Left ventricle myocardium superior (tissue), 1 donor: ENCODE data around the gene USP22. TPM values are rescaled to one million over a fixed set of nuclear protein-coding genes. Genes with fewer than 3 reads are reported as not detected.
"Not testable (repeated sequence)": the region's sequence is repeated elsewhere in the genome, so short reads cannot be mapped to it uniquely, and the experiment has no call there.

Experiments used
- ATAC-seq: fragments of 200-7000 bp; cut with Tn5 transposase; one replicate; pipeline ENCODE4 v1.9.1; 2020; ENCODE audit warnings: mild to moderate bottlenecking, moderate library complexity
- DNase-seq: peaks from one replicate; pipeline ENCODE4 v3.0.0-alpha.2; 2020
- intact Hi-C: fragments of 100-400 bp; cut with micrococcal nuclease; formaldehyde crosslinking; loops from one replicate; pipeline ENCODE4 v1.11.0; 2022
- total RNA-seq: library from RNA; stranded (reverse); fragmentation: NEBNext Ultra II Directional; extraction: Animal tissue kit (Norgen Biotek cat#: 25700); gene quantifications from one replicate; pipeline ENCODE4 v1.2.1, GENCODE V29; 2021
- donor health status: DM: no; HTN: yes; CAD: no; lungs with severe emphysema.

Gene USP22
- total RNA-seq, 1 donor from 2014 or later: 144 TPM

DNA sequence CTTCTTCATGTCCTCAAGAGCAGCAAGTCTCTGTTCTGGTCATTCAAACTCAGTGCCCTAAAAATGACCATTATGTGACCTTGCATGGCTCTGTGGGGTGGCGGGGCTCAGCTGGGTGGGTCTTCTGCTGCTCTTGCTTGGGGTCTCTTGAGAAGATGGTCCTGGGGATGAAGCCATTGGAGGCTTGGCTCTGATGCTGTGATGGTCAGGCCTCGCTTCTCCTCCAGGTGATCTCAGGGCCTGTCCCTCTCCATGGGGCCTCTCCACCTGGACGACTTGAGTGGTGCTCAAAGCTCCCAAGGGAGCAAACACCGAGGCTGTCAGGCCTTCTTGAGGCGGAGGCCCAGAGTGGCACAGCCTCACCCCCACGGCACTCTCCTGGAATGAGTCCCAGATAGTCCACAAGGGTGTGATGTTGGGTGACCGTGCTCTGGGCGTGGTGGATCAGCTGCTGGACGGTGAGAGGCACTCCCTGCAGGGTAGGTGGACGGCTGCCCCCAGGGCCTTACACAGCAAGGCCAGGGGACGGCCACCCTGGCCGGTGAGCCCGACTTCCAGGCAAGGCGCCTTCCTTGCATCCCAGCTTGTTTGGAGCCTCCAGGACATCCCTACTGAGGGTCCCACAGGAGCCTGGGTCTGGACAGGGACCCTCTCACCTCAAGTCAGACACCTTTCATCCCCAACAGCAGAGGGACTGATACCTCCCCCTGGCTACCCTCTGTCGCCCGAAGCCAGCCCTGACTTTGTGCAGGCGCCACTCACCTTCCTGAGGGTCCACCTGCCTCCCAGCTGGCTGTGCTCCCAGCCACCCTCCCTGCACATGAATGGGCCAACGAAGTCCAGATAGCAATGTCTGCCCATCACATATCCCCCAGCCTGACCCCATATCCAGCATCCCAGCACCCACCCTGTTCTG, 48.7 kb downstream of the USP22 start:
- intact Hi-C loops: loop anchor here (5.0 kb wide), 1 partner anchor 192 kb away; no protein-coding TSS in a partner anchor
- DNase-seq (no peak), ATAC-seq (no peak)

DNA sequence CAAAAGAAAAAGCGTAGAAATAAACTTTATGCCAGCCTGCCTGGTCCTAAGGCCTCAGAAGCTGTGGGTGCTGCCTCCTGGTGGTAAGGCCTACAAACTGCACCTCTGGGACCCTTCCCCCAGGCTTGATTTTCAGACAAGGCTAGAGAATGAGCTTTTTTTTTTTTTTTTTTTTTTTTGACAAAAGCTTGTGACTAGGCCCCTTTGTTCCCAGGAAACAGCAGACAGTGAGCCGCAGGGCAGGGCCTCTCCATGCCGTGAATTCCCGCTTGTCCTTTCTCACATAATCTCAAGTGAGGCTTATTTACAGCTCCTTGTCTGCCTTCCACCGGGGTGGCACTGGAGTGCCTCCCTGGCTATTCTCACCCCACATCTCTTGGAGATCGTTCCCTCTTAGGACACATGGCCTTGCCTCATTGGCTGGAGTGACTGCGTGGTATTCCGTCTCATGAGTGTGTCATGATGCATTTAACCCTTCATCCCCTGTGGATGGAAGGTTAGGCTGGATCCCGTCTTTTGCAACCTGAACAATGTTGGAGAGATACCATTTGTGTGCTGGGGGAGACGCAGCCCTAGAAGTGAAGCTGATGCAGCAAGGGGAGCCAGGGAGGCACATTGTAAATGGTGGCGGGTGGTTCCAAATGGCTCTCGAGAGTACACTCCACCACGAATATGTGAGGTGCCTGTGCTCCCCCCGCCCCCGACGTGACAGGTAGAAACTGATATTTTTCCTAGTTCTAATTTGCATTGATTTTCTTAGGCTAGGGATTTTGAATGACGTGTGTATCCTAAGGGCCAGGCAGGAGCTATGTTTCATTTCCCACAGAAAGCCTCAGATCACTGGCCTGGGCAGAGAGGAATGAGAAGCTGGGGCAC, 49.6 kb downstream of the USP22 start:
- peak; percentile 62 for DNase-seq

DNA sequence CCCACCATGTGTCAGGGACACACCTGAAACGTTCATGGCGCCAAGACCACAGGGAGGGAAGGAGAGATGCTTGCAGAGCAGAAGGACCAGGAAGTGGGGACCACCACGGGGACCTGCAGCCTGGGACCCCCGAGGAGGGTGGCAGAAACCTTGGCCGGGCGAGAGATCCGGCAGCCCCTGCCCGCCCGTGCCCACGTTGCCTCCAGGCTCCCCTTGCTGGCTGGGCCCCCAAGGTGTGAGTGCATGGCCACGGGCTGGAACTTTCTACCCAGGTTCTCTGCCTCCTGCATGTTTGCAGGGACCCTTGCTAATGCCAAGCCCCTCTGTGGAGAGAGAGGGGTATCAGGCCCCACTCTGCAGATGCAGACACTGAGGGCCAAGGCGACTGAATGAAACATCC, 50.4 kb downstream of the USP22 start:
- ATAC-seq: no peak
- intact Hi-C loops: loop anchor here (5.0 kb wide), 1 partner anchor 190 kb away; no protein-coding TSS in a partner anchor
- DNase-seq: no peak

More for the DNA sequence above, 49.6 kb downstream of the USP22 start:
- peak; percentile 69 for ATAC-seq
- intact Hi-C loops: loop anchor here (5.0 kb wide), 1 partner anchor 191 kb away; no protein-coding TSS in a partner anchor

DNA sequence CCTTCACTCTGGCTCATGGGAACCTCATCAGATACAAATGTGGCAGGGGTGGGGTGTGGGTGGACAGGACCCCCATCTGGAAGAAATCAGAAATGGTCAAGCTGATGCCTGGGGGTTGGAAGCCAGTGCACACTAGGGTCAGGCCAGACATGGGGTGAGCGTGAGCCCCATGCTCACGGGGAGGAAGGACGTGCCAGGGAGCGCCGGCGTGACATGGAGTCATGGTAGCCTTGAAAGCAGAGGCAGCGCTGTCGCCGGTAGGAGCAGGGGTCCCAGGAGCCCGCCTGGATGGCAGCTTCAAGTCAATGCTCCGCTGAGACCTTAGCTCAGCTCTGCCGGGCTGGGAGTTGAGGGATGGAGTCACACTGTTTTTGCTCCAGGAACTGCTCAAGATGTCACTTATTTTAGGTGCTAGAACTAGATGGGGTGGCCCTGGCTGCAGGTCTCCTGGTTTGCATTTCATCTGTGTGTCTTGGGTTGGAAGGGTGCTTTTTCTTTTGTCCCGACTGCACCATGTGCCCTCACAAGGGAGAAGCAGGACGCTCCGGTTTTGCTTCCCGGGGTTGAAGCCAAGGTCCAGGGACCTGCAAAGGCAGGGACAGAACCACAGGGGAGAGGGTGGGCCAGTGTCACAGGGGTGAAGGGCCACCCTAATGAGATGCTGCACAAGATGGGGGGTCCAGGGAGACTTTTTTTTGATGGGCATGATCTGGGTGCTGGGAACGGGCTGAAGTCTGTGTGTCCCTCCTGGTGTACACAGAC, 51.4 kb downstream of the USP22 start:
- intact Hi-C loops: loop anchor here (5.0 kb wide), 1 partner anchor 189 kb away; no protein-coding TSS in a partner anchor
- no peak for DNase-seq
- no peak for ATAC-seq

DNA sequence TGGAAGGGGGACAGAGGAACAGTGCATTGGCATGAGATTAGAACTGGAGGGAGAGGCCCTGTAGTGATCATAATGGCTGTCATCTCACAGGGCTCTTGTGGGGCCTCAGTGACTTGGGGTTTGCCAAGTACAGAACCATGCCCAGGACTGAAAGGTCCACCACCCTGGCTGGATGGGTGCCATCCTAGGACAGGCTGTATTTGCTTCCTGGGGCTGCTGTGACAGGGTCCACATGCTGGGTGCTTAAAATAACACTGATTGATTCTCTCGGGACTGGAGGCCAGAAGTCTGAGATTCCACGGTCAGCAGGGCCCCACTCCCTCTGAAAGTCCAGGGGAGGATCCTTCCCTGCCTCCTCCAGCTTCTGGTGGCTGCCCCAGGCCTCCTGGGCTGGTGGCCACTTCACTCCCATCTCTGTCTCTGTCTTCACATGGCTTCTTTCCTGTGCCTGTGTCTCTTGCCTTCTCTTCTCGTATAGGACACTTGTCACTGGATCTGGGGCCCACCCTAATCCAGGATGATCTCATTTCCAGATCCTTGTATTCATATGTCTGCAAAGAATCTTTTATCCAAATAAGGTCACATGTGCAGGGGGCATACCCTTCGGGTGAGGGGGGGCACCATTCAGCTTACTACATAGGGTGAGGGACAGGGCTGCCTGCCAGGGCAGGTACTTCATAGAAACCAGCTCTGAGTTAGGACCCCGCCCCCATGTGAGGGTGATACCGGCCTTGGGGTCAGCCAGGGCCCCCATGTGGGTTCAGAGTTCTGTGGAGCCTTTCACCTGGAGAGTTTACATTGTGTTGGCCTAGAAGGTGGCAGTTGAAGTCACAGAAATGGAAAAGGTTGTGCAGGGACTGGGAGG, 52.6 kb downstream of the USP22 start:
- no peak for ATAC-seq
- intact Hi-C loops: loop anchor here (5.0 kb wide), 1 partner anchor 188 kb away; no protein-coding TSS in a partner anchor
- DNase-seq: no peak

DNA sequence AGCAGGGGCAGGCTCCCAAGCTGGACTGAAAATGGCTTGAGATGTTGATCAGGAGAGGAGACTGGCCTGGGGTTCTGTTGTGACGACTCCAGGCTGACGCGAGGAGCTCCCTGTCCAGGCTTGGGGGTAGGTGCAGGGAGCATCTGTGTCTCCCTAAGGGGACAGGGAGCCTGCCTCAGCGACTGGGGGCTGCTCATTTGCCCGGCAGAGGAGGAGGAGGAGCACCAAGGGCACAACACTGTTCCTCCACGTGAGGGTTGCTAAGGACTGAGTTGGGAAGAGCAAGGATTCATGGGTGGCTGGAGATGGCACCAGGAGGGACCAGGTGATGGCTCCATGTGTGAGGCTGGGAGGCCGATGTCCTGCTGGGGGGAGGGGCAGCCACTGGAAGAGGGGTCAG, 53.3 kb downstream of the USP22 start:
- intact Hi-C loops: no loop called here
- ATAC-seq: no peak
- no peak for DNase-seq

DNA sequence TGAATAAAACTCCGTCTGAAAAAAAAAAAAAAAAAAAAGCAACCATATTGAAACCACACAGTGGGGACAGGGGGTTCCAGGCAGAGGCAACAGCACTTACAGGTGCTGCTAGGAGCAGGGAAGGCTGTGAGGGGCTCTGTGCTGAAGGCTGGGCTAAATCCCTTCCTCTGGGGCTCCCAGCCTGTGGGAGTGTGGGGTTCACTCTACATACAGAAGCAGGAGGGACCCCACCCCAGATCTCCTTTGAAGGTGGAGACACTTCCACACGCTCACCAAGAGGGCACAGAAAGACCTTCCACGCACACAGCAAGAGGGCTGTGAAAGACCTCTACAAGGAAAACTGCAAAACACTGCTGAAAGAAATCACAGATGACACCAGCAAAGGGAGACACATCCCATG, 53.9 kb downstream of the USP22 start:
- ATAC-seq (no peak), DNase-seq (no peak)
- intact Hi-C loops: no loop called here

DNA sequence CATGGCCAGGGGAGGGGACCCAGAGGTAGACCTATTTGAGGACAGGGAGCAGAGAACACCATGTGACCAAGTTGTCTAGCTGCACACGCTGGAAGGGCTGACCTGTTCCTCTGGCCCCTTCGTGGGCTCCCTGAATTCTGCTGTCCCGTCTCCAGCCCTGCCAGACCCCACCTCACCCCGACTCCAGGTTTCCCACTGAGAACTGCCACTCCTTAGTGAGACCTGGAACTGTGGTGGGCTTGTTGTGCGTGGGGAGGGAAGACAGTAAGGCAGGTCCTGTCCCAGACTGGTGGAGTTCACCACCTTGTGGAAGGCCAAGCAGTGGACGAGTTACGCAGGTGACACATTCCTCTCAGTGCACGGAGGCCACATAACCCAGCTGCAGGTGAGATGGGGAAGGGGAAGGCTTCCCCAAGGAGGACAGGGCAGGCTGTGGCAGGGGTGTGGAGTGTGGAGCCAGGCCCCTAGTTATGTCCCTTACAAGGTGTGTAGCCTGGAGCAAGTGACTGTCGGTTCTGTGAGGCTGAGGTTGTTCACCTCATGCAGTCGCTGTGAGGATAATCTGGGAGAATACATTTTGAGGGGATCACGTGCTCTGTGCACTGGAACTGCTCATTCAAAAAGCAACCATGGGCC, 54.7 kb downstream of the USP22 start:
- no peak for ATAC-seq
- DNase-seq: no peak
- intact Hi-C loops: no loop called here

DNA sequence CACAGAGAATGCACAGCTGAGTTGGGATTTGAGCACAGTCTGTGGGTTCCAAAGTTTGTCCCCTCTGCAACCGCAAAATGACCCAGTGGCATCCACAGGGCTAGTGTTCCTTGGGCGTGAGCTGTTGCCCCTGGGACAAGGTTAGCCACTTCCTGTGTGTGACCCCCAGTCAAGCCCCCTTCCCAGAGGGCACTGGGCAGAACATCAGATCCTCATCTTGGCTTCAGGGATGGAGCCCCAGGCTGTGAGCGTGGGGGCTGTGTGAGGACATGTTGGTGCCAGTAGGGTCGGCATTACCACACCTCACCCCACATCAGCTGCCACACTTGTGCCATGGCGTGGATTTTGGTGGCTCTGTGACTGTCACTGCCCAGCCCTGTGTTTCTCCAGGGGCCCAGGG, 55.3 kb downstream of the USP22 start:
- DNase-seq: no peak

DNA sequence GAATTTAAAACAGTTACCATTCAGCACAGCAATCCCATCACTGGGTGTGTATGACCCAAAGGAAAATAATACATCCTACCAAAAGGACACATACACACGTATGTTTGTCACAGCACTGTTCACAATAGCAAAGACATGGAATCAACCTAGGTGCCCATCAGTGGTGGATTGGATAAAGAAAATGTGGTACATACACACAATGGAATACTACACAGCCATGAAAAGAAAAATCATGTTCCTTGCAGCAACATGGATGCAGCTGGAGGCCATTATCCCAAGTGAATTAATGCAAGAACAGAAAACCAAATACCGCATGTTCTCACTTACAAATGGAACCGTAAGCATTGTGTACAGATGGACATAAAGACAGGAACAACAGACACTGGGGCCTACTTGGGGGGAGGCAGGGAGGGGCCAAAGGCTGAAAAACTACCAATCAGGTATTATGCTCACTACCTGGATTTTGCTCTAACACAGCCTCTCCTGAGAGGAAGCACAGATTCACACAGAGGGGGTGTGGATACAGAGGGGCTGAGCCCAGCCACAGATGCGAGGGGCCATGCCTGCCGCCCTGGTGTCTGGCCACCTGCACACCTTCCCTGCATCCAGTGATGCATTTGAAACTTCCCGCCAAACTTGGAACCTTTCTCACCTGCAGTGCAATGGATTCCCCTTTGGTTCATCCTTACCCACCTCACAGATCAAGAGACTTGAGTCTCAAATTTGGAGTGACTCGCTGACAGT, 55.9 kb downstream of the USP22 start:
- DNase-seq: no peak
- no peak for ATAC-seq
- intact Hi-C loops: no loop called here

More for the DNA sequence above, 55.3 kb downstream of the USP22 start:
- intact Hi-C loops: no loop called here
- ATAC-seq: no peak

DNA sequence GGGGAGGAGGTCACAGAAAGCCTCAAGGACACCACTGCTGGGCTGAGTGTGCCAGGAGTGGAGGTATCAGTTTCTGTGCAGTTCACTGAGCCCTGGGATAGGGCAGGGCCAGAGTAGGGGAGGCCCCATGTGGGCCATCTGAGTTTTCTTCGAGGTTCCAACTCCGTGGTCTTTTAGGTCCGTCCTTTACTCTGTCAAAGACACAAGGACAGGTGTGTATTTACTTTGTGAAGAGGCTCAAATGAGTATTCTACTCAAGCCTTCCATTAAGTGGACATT, 59.5 kb downstream of the USP22 start:
- intact Hi-C loops: no loop called here
- no peak for DNase-seq
- no peak for ATAC-seq

DNA sequence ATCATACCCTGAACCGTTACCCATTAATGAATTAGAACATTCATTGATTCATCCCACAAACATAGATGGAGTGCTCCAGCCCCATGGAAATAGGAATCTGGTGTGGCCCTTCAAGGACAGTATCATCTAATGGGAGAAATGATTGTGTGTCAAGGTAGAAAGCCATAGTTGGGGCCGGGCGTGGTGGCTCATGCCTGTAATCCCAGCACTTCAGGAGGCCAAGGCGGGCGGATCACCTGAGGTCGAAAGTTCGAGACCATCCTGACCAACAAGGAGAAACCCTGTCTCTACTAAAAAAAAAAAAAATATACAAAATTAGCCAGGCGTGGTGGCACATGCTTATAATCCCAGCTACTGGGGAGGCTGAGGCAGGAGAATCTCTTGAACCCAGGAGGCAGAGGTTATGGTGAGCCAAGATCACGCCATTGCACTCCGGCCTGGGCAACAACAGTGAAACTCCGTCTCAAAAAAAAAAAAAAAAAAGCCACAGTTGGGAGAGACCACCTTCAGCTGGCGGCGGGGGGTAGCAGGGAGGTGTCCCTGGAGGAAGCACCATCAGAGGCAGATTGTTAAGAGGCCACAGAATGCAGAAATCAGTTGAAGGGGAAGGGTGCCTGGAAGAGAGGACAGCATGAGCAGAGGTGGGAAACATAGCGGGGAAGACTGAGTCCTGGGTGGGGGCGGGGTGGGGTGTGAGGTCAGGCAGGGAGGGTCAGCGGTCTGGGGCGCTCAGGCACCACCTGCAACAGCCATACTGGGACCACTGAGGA, 60.0 kb downstream of the USP22 start:
- intact Hi-C loops: no loop called here
- ATAC-seq (no peak), DNase-seq (no peak)

DNA sequence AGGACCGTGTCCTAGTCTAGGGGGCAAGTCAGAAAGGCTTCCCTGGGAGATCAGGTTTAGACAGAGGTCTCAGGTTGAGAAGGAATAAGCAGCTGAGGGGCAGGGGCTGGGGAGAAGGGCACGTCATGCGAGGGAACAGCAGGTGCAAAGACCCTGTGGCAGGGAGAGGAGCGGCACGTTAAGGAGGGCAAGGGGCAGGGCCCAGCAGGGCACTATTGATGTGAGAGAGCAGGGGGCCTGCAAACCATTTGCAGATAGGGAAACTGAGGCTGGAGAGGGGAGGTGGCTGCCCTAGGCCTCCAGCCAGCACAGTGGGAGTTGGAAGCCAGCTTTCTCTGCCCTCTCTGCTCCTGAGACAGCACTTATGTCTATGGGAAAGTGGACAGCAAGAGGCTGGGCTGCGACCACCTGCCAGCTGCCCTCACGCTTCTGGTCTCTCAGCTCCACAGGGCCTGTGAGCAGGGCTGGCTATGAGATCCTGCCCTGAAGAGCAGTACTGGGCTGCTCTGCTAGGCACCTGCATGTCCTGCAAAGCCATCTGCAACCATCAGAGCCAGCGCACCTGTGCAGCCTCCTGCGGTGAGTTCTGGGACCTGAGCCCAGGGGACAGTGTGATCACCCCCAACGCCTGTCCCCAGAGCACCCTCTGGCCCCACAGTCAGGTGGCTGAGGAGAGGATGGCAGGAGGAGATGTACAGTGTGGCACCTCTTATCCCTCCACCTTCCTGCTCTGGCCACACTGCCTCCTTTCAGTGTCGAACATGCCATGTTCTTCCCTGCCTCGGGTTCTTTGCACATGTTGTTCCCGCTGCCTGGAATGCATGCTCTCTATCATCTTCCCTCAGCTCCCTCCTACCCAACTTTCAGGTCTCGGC, 61.5 kb downstream of the USP22 start:
- DNase-seq (no peak), ATAC-seq (no peak)
- intact Hi-C loops: no loop called here

DNA sequence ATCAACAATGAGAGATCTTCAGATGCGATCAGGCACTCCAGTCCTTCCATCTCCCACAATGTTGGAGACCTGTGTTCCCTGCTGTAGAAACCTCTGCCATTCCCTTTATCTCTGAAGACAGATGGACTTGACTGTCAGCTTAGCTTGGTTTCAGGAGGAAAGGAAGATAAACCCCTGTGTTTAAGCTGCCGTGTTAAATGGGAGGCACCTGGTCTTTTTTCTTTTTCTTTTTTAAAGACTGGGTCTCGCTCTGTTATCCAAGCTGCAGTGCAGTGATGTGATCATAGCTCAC, 63.1 kb downstream of the USP22 start:
- ATAC-seq (no peak), DNase-seq (no peak)

DNA sequence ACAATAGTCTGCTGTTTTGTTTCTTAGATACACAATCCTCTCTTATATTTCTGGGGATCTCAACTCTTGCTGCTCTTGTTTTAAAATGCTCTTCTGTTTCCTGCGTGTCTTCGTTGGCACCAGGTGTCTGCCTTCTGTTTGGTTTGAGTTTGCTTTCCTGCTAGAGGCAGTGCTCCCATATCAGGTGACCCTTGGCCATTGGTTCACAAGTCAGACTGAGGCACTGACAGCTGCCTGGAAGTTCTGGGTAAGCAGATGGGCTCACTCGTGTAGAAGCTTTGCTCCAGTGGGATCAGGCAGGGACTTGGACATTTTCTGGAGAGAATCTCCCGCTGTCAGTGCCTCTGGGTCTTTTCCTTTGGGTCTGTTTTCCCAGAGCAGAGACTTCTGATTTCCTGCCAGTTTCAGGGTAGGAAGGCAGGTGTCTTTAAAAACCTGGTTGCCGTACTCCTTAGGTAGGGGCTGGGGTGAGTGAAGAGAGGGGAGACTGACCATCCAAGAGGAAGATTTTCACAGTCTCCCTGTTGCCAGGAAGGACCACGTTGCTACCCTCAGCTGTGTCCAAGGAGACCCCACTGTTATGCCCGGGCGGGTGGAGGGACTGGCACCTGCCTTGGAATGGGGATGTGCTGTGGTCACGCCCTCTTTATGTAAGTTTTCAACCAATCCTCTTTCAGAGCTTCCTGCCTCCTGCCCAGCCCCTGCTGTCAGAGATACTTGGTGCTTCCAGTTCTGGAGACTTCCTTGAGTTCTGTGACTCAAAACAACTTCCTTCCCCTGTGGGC, 63.6 kb downstream of the USP22 start:
- ATAC-seq, intact Hi-C loops, DNase-seq: not testable (repeated sequence)

More for the DNA sequence above, 63.1 kb downstream of the USP22 start:
- intact Hi-C loops: no loop called here
